B cell (primary cell): ENCODE measurements around the gene PRRT2. TPM values are rescaled to one million over a fixed set of nuclear protein-coding genes. Genes with fewer than 3 reads are reported as not detected.

Source experiments
- ATAC-seq: fragments of 200-7000 bp; cut with Tn5 transposase; one replicate; pipeline ENCODE4 v1.10.0; 2021; ENCODE audit warnings: low read depth, mild to moderate bottlenecking, moderate number of reproducible peaks, moderate library complexity
- CTCF ChIA-PET: fragments of 350-600 bp; sonication (Branson Sonifier 250); formaldehyde crosslinking; loops from one replicate; lab custom pipeline; 2021; ENCODE audit warnings: antibody characterized with exemption, inconsistent platforms; lab: Charles Lee
- POLR2A ChIA-PET: fragments of 350-600 bp; sonication (Branson Sonifier 250); formaldehyde crosslinking; loops from one replicate; lab custom pipeline; 2021; ENCODE audit warnings: antibody characterized with exemption; lab: Charles Lee
- DNase-seq: peaks from one replicate; pipeline ENCODE4 v3.0.0; 2013
- H2AFZ ChIP-seq: 2 replicates; pipeline ENCODE4 v1.6.1; 2012; ENCODE audit warnings: mild to moderate bottlenecking, low read depth, low read length; ENCODE audit not compliant: insufficient read depth, poor library complexity, severe bottlenecking
- H3K27ac ChIP-seq, 2 donors: 1 replicate in 1 of 2; 2 replicates in 1 of 2; pipeline ENCODE4 v1.5.1; 2012 to 2013; ENCODE audit warnings: low read length in 2 of 2, mild to moderate bottlenecking in 2 of 2, moderate library complexity in 1 of 2
- H3K27me3 ChIP-seq, 4 experiments: fragments of 200-600 bp in 1 of 4; sonication (generic) in 1 of 4; replicated peaks in 1 of 4; 1 replicate in 2 of 4; 2 replicates in 2 of 4; pipeline versions ENCODE4 v1.6.1 to v1.7.0; 2013 to 2016; ENCODE audit warnings: low read length in 3 of 4, mild to moderate bottlenecking in 2 of 4, mixed read lengths in 1 of 4, moderate library complexity in 1 of 4; ENCODE audit not compliant: insufficient read depth in 4 of 4, control insufficient read depth in 3 of 4; ENCODE audit errors: control extremely low read depth in 1 of 4
- H3K36me3 ChIP-seq, 2 experiments: replicated peaks in 1 of 2; 1 replicate in 1 of 2; 2 replicates in 1 of 2; pipeline versions ENCODE4 v1.6.1 to v1.7.1; 2013; ENCODE audit warnings: low read length in 1 of 2; ENCODE audit not compliant: insufficient read depth in 2 of 2, control insufficient read depth in 1 of 2; ENCODE audit errors: control extremely low read depth in 1 of 2, extremely low read depth in 1 of 2
- H3K4me1 ChIP-seq, 2 donors: fragments of 200-600 bp in 1 of 2; sonication (generic) in 1 of 2; 1 replicate in 1 of 2; 2 replicates in 1 of 2; pipeline versions ENCODE4 v1.5.1 to v1.6.1; 2013 to 2017; ENCODE audit warnings: low read length in 2 of 2; ENCODE audit not compliant: control insufficient read depth in 2 of 2, insufficient read depth in 2 of 2
- H3K4me2 ChIP-seq: replicated peaks from 2 replicates; pipeline ENCODE3; 2012; ENCODE audit warnings: mild to moderate bottlenecking, low read depth, low read length; ENCODE audit not compliant: poor library complexity, severe bottlenecking
- H3K4me3 ChIP-seq, 5 experiments: fragments of 200-600 bp in 1 of 5; sonication (generic) in 1 of 5; 1 replicate in 3 of 5; 2 replicates in 2 of 5; pipeline versions ENCODE4 v1.5.1 to v1.7.0; 2011 to 2016; ENCODE audit warnings: low read length in 4 of 5, mild to moderate bottlenecking in 4 of 5, low read depth in 2 of 5, control low read depth in 1 of 5, moderate library complexity in 1 of 5; ENCODE audit not compliant: insufficient read depth in 1 of 5; ENCODE audit errors: control extremely low read depth in 1 of 5, extremely low read depth in 1 of 5
- H3K79me2 ChIP-seq: fragments of 200-600 bp; sonication (generic); one replicate; pipeline ENCODE4 v1.6.0; 2016; ENCODE audit warnings: low read length; ENCODE audit not compliant: control insufficient read depth, insufficient read depth
- H3K9ac ChIP-seq: fragments of 200-600 bp; sonication (generic); 2 replicates; pipeline ENCODE4 v1.6.1; 2017; ENCODE audit warnings: mild to moderate bottlenecking, low read length, moderate library complexity
- H3K9me3 ChIP-seq, 3 donors: one replicate each; pipeline versions ENCODE4 v1.6.1 to v1.7.1; 2013; ENCODE audit warnings: low read length in 2 of 3; ENCODE audit not compliant: control insufficient read depth in 2 of 3, insufficient read depth in 1 of 3; ENCODE audit errors: control extremely low read depth in 1 of 3
- H4K20me1 ChIP-seq: 2 replicates; pipeline ENCODE4 v1.6.0; 2012; ENCODE audit warnings: mild to moderate bottlenecking, low read length; ENCODE audit not compliant: insufficient read depth, control insufficient read depth, poor library complexity, severe bottlenecking
- H3K27ac Mint-ChIP-seq: one replicate; pipeline ENCODE4 v1.8.0; 2021; ENCODE audit warnings: mixed read lengths
- H3K27me3 Mint-ChIP-seq: one replicate; pipeline ENCODE4 v1.8.0; 2021; ENCODE audit warnings: mixed read lengths
- H3K4me1 Mint-ChIP-seq: one replicate; pipeline ENCODE4 v1.8.0; 2021; ENCODE audit warnings: mixed read lengths
- H3K4me3 Mint-ChIP-seq: one replicate; pipeline ENCODE4 v1.8.0; 2021; ENCODE audit warnings: mixed read lengths
- H3K9me3 Mint-ChIP-seq: one replicate; pipeline ENCODE4 v1.8.0; 2022; ENCODE audit warnings: mixed read lengths; ENCODE audit not compliant: insufficient read depth
- CTCF ChIP-seq: fragments of 200-600 bp; IDR thresholded peaks from one replicate; pipeline ENCODE4 v1.8.0; 2022; ENCODE audit warnings: antibody characterized with exemption, mild to moderate bottlenecking
- EZH2 ChIP-seq: IDR thresholded peaks from 2 replicates; pipeline ENCODE4 v1.6.1; 2012; ENCODE audit warnings: borderline replicate concordance, low read depth, mild to moderate bottlenecking, moderate library complexity, low read length; ENCODE audit not compliant: insufficient read depth, poor library complexity, severe bottlenecking
- WGBS: methylation state at CpG from one replicate; pipeline ENCODE4 v1.1.5; 2013; ENCODE audit warnings: missing lambda C conversion rate; ENCODE audit not compliant: insufficient coverage; 5-methylcytosine and 5-hydroxymethylcytosine counted together
- intact Hi-C: fragments of 100-400 bp; cut with micrococcal nuclease; formaldehyde crosslinking; loops from one replicate; pipeline ENCODE4 v1.10.0; 2022
- polyA plus RNA-seq: library from polyadenylated mRNA; depleted of rRNA; stranded (reverse); fragments of >200 nt; gene quantifications from 2 replicates; pipeline ENCODE4 v1.2.3, GENCODE V29; 2012
- total RNA-seq, 2 donors: library from RNA; stranded (reverse); fragments of 120-200 nt in 1 of 2; gene quantifications; 1 replicate in 1 of 2; 2 replicates in 1 of 2; pipeline versions ENCODE4 v1.2.3 to v1.2.4, GENCODE V29; 2013 to 2022

The PRRT2 gene
- total and polyA plus RNA-seq, 2 donors (not counting 1 experiment from before 2014, with no cell fraction given), result 0.79 to 3.1 TPM

DNA sequence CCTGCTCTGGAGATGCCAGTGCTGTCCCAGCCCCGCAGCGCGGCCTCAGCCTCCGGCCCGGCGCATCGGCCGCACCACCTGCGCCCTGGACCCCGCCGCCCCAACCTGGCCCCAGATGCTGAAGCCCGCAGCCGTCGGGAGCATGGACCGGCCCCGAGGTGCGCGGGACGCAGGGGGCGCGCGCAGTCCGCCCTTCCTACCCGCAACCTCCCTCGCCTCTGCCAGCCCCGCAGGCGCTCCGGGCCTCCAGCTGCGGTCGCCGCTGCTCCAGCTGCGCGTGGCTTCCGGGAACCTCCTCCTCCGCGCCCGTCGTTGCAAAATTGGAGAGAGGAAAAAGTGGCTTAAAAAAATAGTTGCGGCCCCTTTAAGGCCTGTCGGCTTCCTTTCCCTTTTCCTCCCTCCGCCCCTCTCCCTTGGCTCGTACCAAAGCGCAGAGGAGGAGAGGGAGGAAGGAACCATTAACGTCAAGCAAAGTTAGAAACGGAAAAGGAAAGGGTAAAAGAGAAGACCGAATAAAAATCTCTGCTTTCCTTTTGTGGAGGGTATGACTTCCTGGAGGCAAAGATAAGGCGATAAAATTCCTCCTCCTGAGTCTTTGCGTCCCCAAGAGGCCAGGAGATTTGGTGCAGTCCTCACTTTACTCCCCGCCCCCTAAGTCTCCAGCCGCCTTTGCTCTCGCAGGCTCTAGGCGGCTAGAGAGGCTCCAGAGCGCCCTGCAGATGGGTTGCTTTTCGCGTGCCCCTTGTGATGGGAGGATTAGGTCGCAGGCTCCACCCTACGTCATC lies 51.1 kb downstream of the PRRT2 start, which contains the start of gene CDIPT:
CDIPT (minus strand) TSS at position 343 of the 785 bp plus-strand sequence. CDS start 369 bp downstream, outside the sequence.
- Histone ChIP-seq H3K27ac (peak within 1 kb of the TSS; percentile 96 to 97), H2AFZ (peak within 1 kb of the TSS; percentile 78), H4K20me1 (peaks cover 8% of the 10 kb centered on the region), H3K9ac (peak within 1 kb of the TSS; percentile 86), H3K27me3 (no peaks in the 10 kb centered on the region), H3K9me3 (peaks cover 0 to 4% (median 0%) of the 10 kb centered on the region in 3 donors), H3K4me3 (peak within 1 kb of the TSS; percentile 67 to 92 (median 81)), H3K4me2 (peak within 1 kb of the TSS; percentile 89), H3K4me1 (peaks cover 14 to 19% of the 10 kb centered on the region in 2 donors), H3K79me2 (peaks cover 16% of the 10 kb centered on the region), H3K36me3 (peaks cover 4 to 25% of the 10 kb centered on the region in 2 experiments)
- Mint-ChIP-seq H3K4me1 (peaks cover 21% of the 10 kb centered on the region), H3K9me3 (no peaks in the 10 kb centered on the region), H3K27me3 (no peaks in the 10 kb centered on the region), H3K27ac (peak within 1 kb of the TSS; percentile 99), H3K4me3 (peak within 1 kb of the TSS; percentile 96)
- WGBS, result under 1% methylated on average over 34 of the region's 57 CpGs
- intact Hi-C loops, result loop anchor here (1.0 to 10.0 kb wide), 13 partner anchors 15 to 532 kb away; partner anchors contain the start of genes ASPHD1, C16orf54, INO80E and KCTD13
- TF ChIP-seq EZH2 (no peak), CTCF (peak; percentile 55)
- DNase-seq, result peak; percentile 98
- ATAC-seq, result peak; percentile 97
- ChIA-PET CTCF (interaction anchor here (0.8 to 1.6 kb wide), 4 partner anchors 14 to 63 kb away, joined by 4 to 6 read pairs (median 5); partner anchors contain the start of genes KCTD13 and PAGR1), POLR2A (interaction anchor here (0.5 to 1.3 kb wide), 7 partner anchors 18 to 1000 kb away, joined by 3 to 7 read pairs (median 3); partner anchors contain the start of genes SH2B1, TAOK2 and TMEM219)
